SKM-1 (cell line): ENCODE results near the gene C4orf50.
"Not testable (repeated sequence)": the region's sequence is repeated elsewhere in the genome, so short reads cannot be mapped to it uniquely, and the experiment has no call there.

Source experiments
- DNase-seq: peaks from one replicate; lab custom pipeline; 2025; ENCODE audit not compliant: unreplicated experiment; lab: John Stamatoyannopoulos, UW

C4orf50 gene

DNA sequence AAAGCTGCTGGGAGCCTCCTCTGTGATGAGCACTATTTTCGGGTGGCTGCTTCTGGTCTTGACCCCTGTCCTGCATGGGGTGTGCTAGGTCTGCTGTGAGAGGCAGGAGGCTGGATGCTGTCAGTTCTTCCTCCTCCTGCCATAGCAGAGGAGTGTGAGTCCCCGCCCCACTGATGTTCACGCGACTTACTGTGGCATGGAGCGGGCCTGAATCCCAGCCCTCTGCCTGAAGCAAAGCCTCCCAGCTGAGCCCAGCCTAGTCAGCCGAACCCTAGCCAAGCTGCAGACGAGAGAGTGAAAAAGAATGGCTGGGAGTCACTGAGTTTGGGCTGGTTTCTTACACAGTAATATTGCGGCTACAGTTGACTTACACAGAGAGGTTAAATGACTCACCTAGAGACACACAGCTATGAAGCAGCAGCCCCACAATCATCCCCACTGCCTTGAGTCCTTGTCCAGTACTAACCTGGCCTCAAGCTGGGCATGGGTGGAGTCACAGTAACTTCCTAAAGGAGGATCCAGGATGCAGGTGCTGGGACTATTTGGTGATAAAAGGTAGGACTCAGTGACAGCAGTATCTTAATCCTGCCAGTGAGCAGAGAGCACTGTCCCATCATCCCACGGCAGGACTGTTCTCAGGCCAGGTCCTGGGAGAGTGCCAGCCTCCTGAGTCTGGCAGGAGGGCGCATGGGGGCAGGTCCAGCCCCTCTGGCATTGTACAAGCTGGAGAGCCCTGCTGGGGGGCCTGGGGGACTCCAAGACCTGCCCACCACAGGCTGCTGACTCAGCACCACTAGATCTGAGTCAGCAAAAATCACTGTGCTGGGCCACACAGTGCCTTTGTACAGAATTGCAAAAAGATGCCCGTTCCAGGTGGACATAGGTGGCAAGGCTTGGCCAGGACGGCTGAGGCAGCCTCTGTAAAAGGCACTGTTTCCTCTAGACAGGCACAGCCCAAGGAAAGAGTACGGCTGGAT is 65.0 kb downstream of the C4orf50 start:
- no peak for DNase-seq

DNA sequence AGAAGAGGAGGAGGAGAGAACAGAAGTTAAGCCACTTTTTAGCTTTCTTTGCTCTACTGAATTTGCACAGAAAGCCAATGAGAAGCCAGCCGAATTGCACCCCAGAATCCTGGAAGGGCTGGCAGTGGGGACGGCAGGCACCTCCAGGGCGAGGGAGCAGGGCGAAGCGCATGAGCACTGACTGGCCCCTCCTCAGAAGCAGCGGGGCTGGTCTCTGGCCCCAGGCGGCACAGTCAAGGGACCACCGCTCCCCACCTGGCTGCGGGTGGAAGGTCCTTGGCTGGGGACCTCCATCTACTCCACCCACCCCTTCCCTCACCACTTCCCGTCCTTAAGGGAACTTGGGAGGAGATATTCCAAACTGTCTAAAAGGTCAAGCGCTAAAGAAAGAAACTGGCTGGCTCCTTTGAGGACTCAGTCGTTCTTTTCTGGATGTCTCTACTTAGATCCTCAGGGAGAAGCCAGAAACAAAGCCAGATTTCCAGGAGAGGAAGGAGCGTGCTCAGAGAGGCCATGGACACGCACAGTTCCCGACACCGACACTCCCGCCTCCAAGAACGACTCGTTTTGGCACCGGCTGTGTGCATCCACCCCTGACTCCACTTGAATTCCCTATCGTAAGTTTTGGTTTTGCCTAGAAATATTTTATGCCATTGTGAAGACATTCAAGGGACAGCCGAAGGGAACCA is 65.8 kb downstream of the C4orf50 start:
- no peak for DNase-seq

DNA sequence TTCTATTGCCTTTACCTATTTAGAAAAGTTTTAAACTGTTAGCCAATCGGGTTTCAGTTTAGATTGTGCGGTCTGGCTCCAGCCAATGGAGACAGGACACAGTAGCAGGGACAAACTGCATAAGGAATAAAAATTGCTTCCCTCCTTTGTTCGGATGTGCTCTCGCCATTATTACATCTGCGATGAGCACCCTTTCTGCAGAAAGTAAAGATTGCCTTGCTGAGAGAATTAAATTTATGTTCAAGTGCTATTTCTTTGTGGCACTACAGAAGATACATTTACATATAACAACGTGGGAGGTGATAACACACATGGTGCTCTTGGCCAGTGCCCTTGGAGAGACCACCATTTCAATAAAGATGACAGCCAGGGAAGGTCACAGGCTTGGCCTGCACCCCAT is 71.6 kb downstream of the C4orf50 start:
- not testable (repeated sequence) for DNase-seq

- DNase-seq: no peak
Observed at GRCh38 chr4:5945936-5946335, 72.3 kb downstream of the C4orf50 start.

GRCh38 chr4:5945171-5945570 is 73.1 kb downstream of the C4orf50 start:
- no peak for DNase-seq

GRCh38 chr4:5943561-5943960 is 74.7 kb downstream of the C4orf50 start:
- DNase-seq: no peak

- no peak for DNase-seq
Observed at GRCh38 chr4:5942947-5943346, 75.3 kb downstream of the C4orf50 start.

GRCh38 chr4:5941601-5942000 is 76.6 kb downstream of the C4orf50 start:
- DNase-seq: no peak

GRCh38 chr4:5940470-5941203 is 77.6 kb downstream of the C4orf50 start:
- no peak for DNase-seq

GRCh38 chr4:5933996-5934831 is 84.0 kb downstream of the C4orf50 start:
- no peak for DNase-seq

- DNase-seq: no peak
Observed at GRCh38 chr4:5933116-5933515, 85.1 kb downstream of the C4orf50 start.

DNA sequence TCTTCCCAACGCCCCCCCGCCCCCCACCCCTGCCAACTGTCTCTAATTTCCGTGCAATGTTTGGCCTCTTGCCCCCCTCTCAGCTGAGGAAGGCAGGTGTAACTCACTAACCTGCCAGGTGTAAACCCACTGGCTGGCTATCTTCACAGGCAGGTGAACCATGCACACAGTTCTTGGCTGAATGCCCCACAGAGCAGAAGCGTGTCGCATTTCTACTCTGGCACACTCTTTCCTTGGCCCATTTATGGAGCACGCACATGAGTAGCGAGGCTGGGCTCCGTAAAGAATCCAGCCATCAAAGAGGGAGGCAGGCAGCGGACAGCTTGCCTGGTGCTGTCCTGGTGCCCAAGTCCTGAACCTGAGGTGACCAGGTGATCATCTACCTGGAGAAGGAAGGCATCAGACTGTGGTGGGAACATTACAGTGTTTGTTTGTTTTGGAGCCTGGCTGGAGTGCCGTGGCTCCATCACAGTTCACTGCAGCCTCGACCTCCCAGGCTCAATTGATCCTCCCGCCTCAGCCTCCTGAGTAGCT is 86.1 kb downstream of the C4orf50 start:
- no peak for DNase-seq

- no peak for DNase-seq
Observed at GRCh38 chr4:5931526-5931925, 86.7 kb downstream of the C4orf50 start.

DNA sequence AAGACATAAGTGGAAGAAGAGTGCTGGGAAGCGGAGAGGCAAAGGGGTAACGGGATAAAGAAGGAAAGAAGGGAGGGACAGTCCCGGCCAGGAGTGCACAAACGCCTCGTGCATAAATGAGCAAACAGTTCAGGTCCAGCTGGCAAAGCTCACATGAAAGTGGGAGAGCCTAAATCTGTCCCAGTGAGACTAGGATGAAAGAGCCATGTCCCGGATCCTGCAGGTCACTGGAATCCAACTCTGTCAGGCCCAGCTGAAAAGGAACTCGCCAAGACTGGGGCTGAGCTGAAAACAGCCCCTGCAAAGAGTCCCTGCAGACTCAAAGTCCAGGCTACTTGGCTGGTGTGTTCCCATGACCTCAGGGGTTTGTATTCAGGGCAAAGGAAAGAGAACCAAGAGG is 87.4 kb downstream of the C4orf50 start:
- no peak for DNase-seq

DNA sequence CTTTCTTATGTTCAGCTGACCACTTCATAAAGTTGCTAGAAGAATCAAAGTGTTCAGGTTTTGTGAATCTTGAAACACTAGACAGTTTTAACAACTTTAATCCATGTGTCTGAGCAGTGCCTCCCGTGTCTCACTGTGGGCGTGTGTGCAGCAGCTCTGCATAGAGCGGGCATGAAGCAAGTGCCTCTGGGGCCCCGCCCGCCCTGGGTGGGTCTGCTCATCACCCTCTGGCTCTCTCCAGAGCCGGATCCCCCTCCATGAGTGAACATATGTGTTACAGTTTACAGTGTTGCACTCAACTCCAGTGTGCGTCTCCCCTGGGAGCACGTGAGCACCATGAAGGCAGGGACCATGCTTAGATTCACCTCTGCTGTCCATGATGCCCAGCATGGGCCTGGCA is 87.8 kb downstream of the C4orf50 start:
- DNase-seq: no peak

- no peak for DNase-seq
Observed at GRCh38 chr4:5928844-5929420, 89.3 kb downstream of the C4orf50 start.

- DNase-seq: no peak
Observed at GRCh38 chr4:5928274-5928673, 90.0 kb downstream of the C4orf50 start.

- no peak for DNase-seq
Observed at GRCh38 chr4:5927747-5928146, 90.5 kb downstream of the C4orf50 start.

GRCh38 chr4:5927116-5927515 is 91.1 kb downstream of the C4orf50 start:
- no peak for DNase-seq

DNA sequence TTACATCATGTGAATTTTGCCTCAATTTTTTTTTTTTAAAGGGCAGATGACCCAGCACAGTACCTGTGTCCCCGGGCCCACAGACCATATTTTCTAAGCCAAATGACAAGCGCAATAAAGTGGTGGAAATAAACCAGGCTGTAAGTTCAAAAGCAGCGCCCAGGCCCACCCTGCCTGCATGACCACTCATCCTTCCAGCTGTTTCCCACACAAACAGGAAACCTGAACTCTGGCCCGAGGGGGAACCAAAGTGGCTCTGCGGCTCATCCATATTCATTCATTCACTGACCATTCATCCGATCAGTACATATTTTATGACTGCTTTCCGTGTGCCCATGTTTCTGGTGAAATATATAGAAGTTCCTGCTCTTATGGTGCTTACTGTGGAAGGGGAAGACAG is 91.6 kb downstream of the C4orf50 start:
- no peak for DNase-seq
